Natural killer cell (primary cell): ENCODE data around the gene PYCR2. TPM values are rescaled to one million over a fixed set of nuclear protein-coding genes. Genes with fewer than 3 reads are reported as not detected.

Experiments used
- ATAC-seq, 3 donors: fragments of 150-1000 bp in 2 of 3; fragments of 200-7000 bp in 1 of 3; cut with Tn5 transposase; 1 replicate in 1 of 3; 2 replicates in 2 of 3; pipeline ENCODE4 v1.10.0; 2021; ENCODE audit warnings: mild to moderate bottlenecking in 2 of 3, moderate library complexity in 2 of 3
- DNase-seq, 2 donors: peaks; one replicate each; pipeline versions ENCODE4 v3.0.0 to v3.0.0-alpha.2; 2013 to 2021; ENCODE audit warnings: mixed read lengths in 1 of 2
- H3K27ac ChIP-seq: one replicate; pipeline ENCODE4 v1.5.1; 2013; ENCODE audit warnings: mild to moderate bottlenecking, low read length
- H3K27me3 ChIP-seq: one replicate; pipeline ENCODE4 v1.6.1; 2013; ENCODE audit warnings: low read length; ENCODE audit not compliant: control insufficient read depth, insufficient read depth
- H3K36me3 ChIP-seq: one replicate; pipeline ENCODE4 v1.6.1; 2013; ENCODE audit warnings: low read length; ENCODE audit not compliant: control insufficient read depth, insufficient read depth
- H3K4me1 ChIP-seq: one replicate; pipeline ENCODE4 v1.6.1; 2013; ENCODE audit warnings: low read length; ENCODE audit not compliant: control insufficient read depth, insufficient read depth
- H3K4me3 ChIP-seq: one replicate; pipeline ENCODE4 v1.5.1; 2013; ENCODE audit warnings: low read length
- H3K9me3 ChIP-seq: one replicate; pipeline ENCODE4 v1.6.1; 2013; ENCODE audit warnings: low read length; ENCODE audit not compliant: control insufficient read depth, insufficient read depth
- H3K27ac Mint-ChIP-seq, 2 donors: one replicate each; pipeline ENCODE4 v1.8.0; 2022; ENCODE audit warnings: mild to moderate bottlenecking in 2 of 2, mixed read lengths in 2 of 2, moderate library complexity in 1 of 2
- H3K27me3 Mint-ChIP-seq, 2 donors: one replicate each; pipeline ENCODE4 v1.8.0; 2022; ENCODE audit warnings: low read depth in 2 of 2, mixed read lengths in 2 of 2
- H3K36me3 Mint-ChIP-seq: one replicate; pipeline ENCODE4 v1.8.0; 2022; ENCODE audit warnings: mixed read lengths
- H3K4me1 Mint-ChIP-seq, 2 donors: one replicate each; pipeline ENCODE4 v1.8.0; 2022; ENCODE audit warnings: mixed read lengths in 2 of 2
- H3K4me3 Mint-ChIP-seq: one replicate; pipeline ENCODE4 v1.8.0; 2022; ENCODE audit warnings: mild to moderate bottlenecking, moderate library complexity, mixed read lengths
- H3K9me3 Mint-ChIP-seq, 2 donors: one replicate each; pipeline ENCODE4 v1.8.0; 2022; ENCODE audit warnings: mixed read lengths in 2 of 2
- CTCF ChIP-seq: fragments of 200-600 bp; IDR thresholded peaks from one replicate; pipeline ENCODE4 v1.8.0; 2022; ENCODE audit warnings: antibody characterized with exemption
- WGBS: methylation state at CpG from one replicate; pipeline ENCODE4 v1.1.7; 2013; ENCODE audit warnings: missing lambda C conversion rate; ENCODE audit not compliant: insufficient coverage; 5-methylcytosine and 5-hydroxymethylcytosine counted together
- intact Hi-C: fragments of 100-400 bp; cut with micrococcal nuclease; formaldehyde crosslinking; loops from one replicate; pipeline ENCODE4 v1.14.2; 2022
- total RNA-seq, 4 donors: library from RNA; stranded (reverse); fragments of 120-200 nt in 1 of 4; gene quantifications; one replicate each; pipeline versions ENCODE4 v1.2.3 to v1.2.4, GENCODE V29; 2013 to 2022

The PYCR2 gene
- total RNA-seq, 3 donors from 2014 or later (not counting 1 experiment from before 2014, with no cell fraction given): 57.7 to 74.5 (median 62.6) TPM

- WGBS: 89% methylated on average over 2 of the region's 5 CpGs
- H3K4me1 Mint-ChIP-seq: peaks cover 22 to 25% of the 10 kb centered on the region in 2 donors
These were observed 27.6 kb downstream of the PYCR2 start for GRCh38 chr1:225896494-225896893.

GRCh38 chr1:225892307-225892706 is 31.7 kb downstream of the PYCR2 start:
- Mint-ChIP-seq H3K9me3 (no peaks in the 10 kb centered on the region), H3K27ac (no peak overlapping the region), H3K36me3 (no peaks in the 10 kb centered on the region), H3K4me1 (peaks cover 11 to 15% of the 10 kb centered on the region in 2 donors), H3K4me3 (no peak overlapping the region), H3K27me3 (no peaks in the 10 kb centered on the region)
- WGBS: 97% methylated on average over 5 of the region's 6 CpGs
- TF ChIP-seq CTCF: no peak
- H3K9me3 ChIP-seq: no peaks in the 10 kb centered on the region
- DNase-seq (no peak), ATAC-seq (no peak)
- H3K4me3 ChIP-seq: no peak overlapping the region
- H3K27me3 ChIP-seq: no peaks in the 10 kb centered on the region
- H3K27ac ChIP-seq: no peak overlapping the region
- peaks cover 15% of the 10 kb centered on the region for H3K4me1 ChIP-seq
- no peaks in the 10 kb centered on the region for H3K36me3 ChIP-seq
- intact Hi-C loops: no loop called here

More at GRCh38 chr1:225896494-225896893, 27.6 kb downstream of the PYCR2 start:
- H3K9me3 Mint-ChIP-seq: no peaks in the 10 kb centered on the region
- ATAC-seq (no peak), DNase-seq (peak in 1 of 2 donors; percentile 34)
- no peaks in the 10 kb centered on the region for H3K36me3 Mint-ChIP-seq
- H3K27me3 Mint-ChIP-seq: peaks cover 0 to 6% of the 10 kb centered on the region in 2 donors
- peak overlapping the region; percentile 84 to 87 for H3K27ac Mint-ChIP-seq
- no peak for TF ChIP-seq CTCF
- Histone ChIP-seq H3K27ac (peak overlapping the region; percentile 81), H3K27me3 (no peaks in the 10 kb centered on the region), H3K4me3 (no peak overlapping the region), H3K9me3 (no peaks in the 10 kb centered on the region), H3K4me1 (peaks cover 34% of the 10 kb centered on the region), H3K36me3 (no peaks in the 10 kb centered on the region)
- H3K4me3 Mint-ChIP-seq: peak overlapping the region; percentile 75
- intact Hi-C loops: loop anchor here (5.0 kb wide), 2 partner anchors 101 to 119 kb away; partner anchors contain the start of genes SDE2 and SRP9

GRCh38 chr1:225891229-225891972 is 32.6 kb downstream of the PYCR2 start:
- H3K27me3 Mint-ChIP-seq: peaks cover 5 to 8% of the 10 kb centered on the region in 2 donors
- ATAC-seq (no peak), DNase-seq (no peak)
- no peak overlapping the region for H3K4me3 Mint-ChIP-seq
- Histone ChIP-seq H3K4me3 (no peak overlapping the region), H3K36me3 (no peaks in the 10 kb centered on the region), H3K27me3 (no peaks in the 10 kb centered on the region), H3K27ac (no peak overlapping the region), H3K9me3 (no peaks in the 10 kb centered on the region), H3K4me1 (peaks cover 8% of the 10 kb centered on the region)
- no peaks in the 10 kb centered on the region for H3K36me3 Mint-ChIP-seq
- intact Hi-C loops: no loop called here
- no peak overlapping the region for H3K27ac Mint-ChIP-seq
- H3K4me1 Mint-ChIP-seq: peaks cover 2 to 5% of the 10 kb centered on the region in 2 donors
- no peaks in the 10 kb centered on the region for H3K9me3 Mint-ChIP-seq
- no peak for TF ChIP-seq CTCF
- 85% methylated on average over 14 of the region's 14 CpGs for WGBS
